MM.1S (cell line): ENCODE results near the gene PRKCD.
A peak's percentile ranks its signal among the peaks of the same experiment; 100 is the strongest.

Experiments used
- DNase-seq: peaks from one replicate; pipeline ENCODE4 v3.0.0-alpha.2; 2015
- H2AFZ ChIP-seq: fragments of 300-600 bp; sonication (generic); 2 replicates; pipeline ENCODE4 v1.6.0; 2016; ENCODE audit warnings: antibody characterized with exemption, low read length
- H3F3A ChIP-seq: fragments of 300-600 bp; sonication (generic); 2 replicates; pipeline ENCODE4 v1.6.1; 2016; ENCODE audit warnings: mild to moderate bottlenecking, antibody characterized with exemption, low read length, moderate library complexity, mixed read lengths; ENCODE audit not compliant: insufficient read depth
- H3K27ac ChIP-seq: fragments of 300-600 bp; sonication (generic); 2 replicates; pipeline ENCODE4 v1.5.1; 2016; ENCODE audit warnings: mild to moderate bottlenecking, low read length
- H3K27me3 ChIP-seq: fragments of 300-600 bp; sonication (generic); replicated peaks from 2 replicates; pipeline ENCODE4 v1.6.0; 2016; ENCODE audit warnings: low read length; ENCODE audit not compliant: insufficient read depth
- H3K36me3 ChIP-seq: fragments of 300-600 bp; sonication (generic); replicated peaks from 2 replicates; pipeline ENCODE4 v1.6.1; 2016; ENCODE audit warnings: mild to moderate bottlenecking, low read length, mixed read lengths; ENCODE audit not compliant: insufficient read depth
- H3K4me1 ChIP-seq: fragments of 300-600 bp; sonication (generic); 2 replicates; pipeline ENCODE4 v1.6.1; 2016; ENCODE audit warnings: low read length, mixed read lengths
- H3K4me2 ChIP-seq: fragments of 300-600 bp; sonication (generic); 2 replicates; pipeline ENCODE4 v1.6.0; 2016; ENCODE audit warnings: low read depth, low read length
- H3K4me3 ChIP-seq: fragments of 300-600 bp; sonication (generic); 2 replicates; pipeline ENCODE4 v1.5.1; 2016; ENCODE audit warnings: low read length, mixed read lengths
- H3K79me2 ChIP-seq: fragments of 300-600 bp; sonication (generic); 2 replicates; pipeline ENCODE4 v1.6.1; 2016; ENCODE audit warnings: mixed run types, low read length, mixed read lengths
- H3K9ac ChIP-seq: fragments of 300-600 bp; sonication (generic); 2 replicates; pipeline ENCODE4 v1.6.1; 2016; ENCODE audit warnings: low read length, mixed read lengths
- H3K9me2 ChIP-seq: fragments of 300-600 bp; sonication (generic); replicated peaks from 2 replicates; pipeline ENCODE4 v1.6.1; 2016; ENCODE audit warnings: mild to moderate bottlenecking, low read length, mixed read lengths; ENCODE audit not compliant: insufficient read depth
- H3K9me3 ChIP-seq: fragments of 300-600 bp; sonication (generic); replicated peaks from 2 replicates; pipeline ENCODE4 v1.6.1; 2016; ENCODE audit warnings: mild to moderate bottlenecking, low read length, mixed read lengths; ENCODE audit not compliant: insufficient read depth
- H4K20me1 ChIP-seq: fragments of 300-600 bp; sonication (generic); 2 replicates; pipeline ENCODE4 v1.6.1; 2016; ENCODE audit warnings: mild to moderate bottlenecking, low read length, moderate library complexity, mixed read lengths; ENCODE audit not compliant: insufficient read depth
- CTCF ChIP-seq: fragments of 300-600 bp; sonication (generic); IDR thresholded peaks from 2 replicates; pipeline ENCODE4 v1.5.1; 2016; ENCODE audit warnings: antibody characterized with exemption, low read length, mixed read lengths
- EZH2 ChIP-seq: fragments of 300-600 bp; sonication (generic); optimal IDR thresholded peaks from 2 replicates; pipeline ENCODE3; 2017; ENCODE audit warnings: low read depth, mild to moderate bottlenecking, antibody characterized with exemption, low read length, mixed read lengths
- EZH2phosphoT487 ChIP-seq: fragments of 300-600 bp; sonication (generic); IDR thresholded peaks from 2 replicates; pipeline ENCODE4 v1.6.1; 2018; ENCODE audit warnings: antibody characterized with exemption, low read length

Gene PRKCD

GRCh38 chr3:53160660-53161449, at the start of gene PRKCD:
PRKCD (plus strand) TSS chr3:53161209; CDS start chr3:53178423, 17,214 bp downstream.
- peak within 1 kb of the TSS; percentile 80 for H3K9ac ChIP-seq
- H4K20me1 ChIP-seq: no peaks in the 10 kb centered on the region
- peaks cover 14% of the 10 kb centered on the region for H3F3A ChIP-seq
- H3K27me3 ChIP-seq: no peaks in the 10 kb centered on the region
- H2AFZ ChIP-seq: peak within 1 kb of the TSS; percentile 96
- peak; percentile 83 for DNase-seq
- peaks cover 18% of the 10 kb centered on the region for H3K4me1 ChIP-seq
- TF ChIP-seq CTCF (peak; percentile 55), EZH2phosphoT487 (no peak), EZH2 (no peak)
- no peaks in the 10 kb centered on the region for H3K36me3 ChIP-seq
- H3K4me2 ChIP-seq: peak within 1 kb of the TSS; percentile 99
- peaks cover 38% of the 10 kb centered on the region for H3K79me2 ChIP-seq
- H3K4me3 ChIP-seq: peak within 1 kb of the TSS; percentile 95
- H3K27ac ChIP-seq: no peak within 1 kb of the TSS
- H3K9me2 ChIP-seq: no peaks in the 10 kb centered on the region
- H3K9me3 ChIP-seq: no peaks in the 10 kb centered on the region

- H3K27me3 ChIP-seq: no peaks in the 10 kb centered on the region
- no peaks in the 10 kb centered on the region for H4K20me1 ChIP-seq
- no peak overlapping the region for H3K4me2 ChIP-seq
- no peaks in the 10 kb centered on the region for H3K9me2 ChIP-seq
- no peak overlapping the region for H3K9ac ChIP-seq
- TF ChIP-seq EZH2phosphoT487: no peak
- TF ChIP-seq CTCF: no peak
- peaks cover 1% of the 10 kb centered on the region; the same call in 1 of the 2 replicates for H3K36me3 ChIP-seq
- H3K79me2 ChIP-seq: no peaks in the 10 kb centered on the region
- H2AFZ ChIP-seq: no peak overlapping the region
- no peak overlapping the region for H3K27ac ChIP-seq
- H3K4me3 ChIP-seq: no peak overlapping the region
- no peak for DNase-seq
- peaks cover 10% of the 10 kb centered on the region for H3K4me1 ChIP-seq
- 0 out of 2 replicates have a peak, but pooled peaks cover 2% of the 10 kb centered on the region for H3F3A ChIP-seq
- H3K9me3 ChIP-seq: no peaks in the 10 kb centered on the region
Measured at GRCh38 chr3:53111822-53112221, 49.2 kb upstream of the PRKCD start.

GRCh38 chr3:53113293-53114010, 47.6 kb upstream of the PRKCD start:
- H3K4me1 ChIP-seq: peaks cover 10% of the 10 kb centered on the region

More at GRCh38 chr3:53113293-53114010, 47.6 kb upstream of the PRKCD start:
- Histone ChIP-seq H3K9ac (no peak overlapping the region), H3K27ac (no peak overlapping the region), H3F3A (0 out of 2 replicates have a peak, but pooled peaks cover 2% of the 10 kb centered on the region), H3K9me3 (no peaks in the 10 kb centered on the region), H2AFZ (no peak overlapping the region), H3K9me2 (no peaks in the 10 kb centered on the region), H3K4me2 (no peak overlapping the region), H3K27me3 (no peaks in the 10 kb centered on the region), H3K36me3 (peaks cover 4% of the 10 kb centered on the region; the same call in 1 of the 2 replicates), H3K4me3 (no peak overlapping the region), H3K79me2 (no peaks in the 10 kb centered on the region), H4K20me1 (no peaks in the 10 kb centered on the region)
- TF ChIP-seq CTCF (no peak), EZH2phosphoT487 (no peak), EZH2 (no peak)
- DNase-seq: no peak
